Subcutaneous adipose tissue (tissue), 4 donors: ENCODE measurements around the gene ARHGAP10. TPM values are rescaled to one million over a fixed set of nuclear protein-coding genes. Genes with fewer than 3 reads are reported as not detected.

Experiments used
- CTCF ChIP-seq: fragments of 450-650 bp; IDR thresholded peaks from one replicate; pipeline ENCODE4 v1.5.1; 2016; ENCODE audit warnings: low read depth, mild to moderate bottlenecking, control low read depth, antibody characterized with exemption, moderate library complexity
- total RNA-seq, 4 donors: library from RNA; depleted of rRNA; stranded (reverse); fragments of >200 nt; gene quantifications; one replicate each; pipeline ENCODE4 v1.1.0, GENCODE V29; 2016

The ARHGAP10 gene
- total RNA-seq, 4 donors from 2014 or later: 77.1 to 129 (median 98.1) TPM

- no peak for TF ChIP-seq CTCF
Observed at GRCh38 chr4:147944249-147944648, 212.4 kb downstream of the ARHGAP10 start.

- TF ChIP-seq CTCF: no peak
Observed at GRCh38 chr4:147944670-147945260, 212.9 kb downstream of the ARHGAP10 start.

- no peak for TF ChIP-seq CTCF
Observed at GRCh38 chr4:147948336-147948735, 216.4 kb downstream of the ARHGAP10 start.

GRCh38 chr4:147950261-147950660 lies 218.4 kb downstream of the ARHGAP10 start:
- TF ChIP-seq CTCF: no peak

- no peak for TF ChIP-seq CTCF
Observed at GRCh38 chr4:147950841-147951240, 219.0 kb downstream of the ARHGAP10 start.

GRCh38 chr4:147954850-147955249 lies 223.0 kb downstream of the ARHGAP10 start:
- no peak for TF ChIP-seq CTCF

GRCh38 chr4:147955827-147956558 lies 224.1 kb downstream of the ARHGAP10 start:
- no peak for TF ChIP-seq CTCF
